K562 (cell line): ENCODE measurements around the gene NMNAT2. TPM values are rescaled to one million over a fixed set of nuclear protein-coding genes. Genes with fewer than 3 reads are reported as not detected.

Experiments used
- ATAC-seq: fragments of 200-7000 bp; cut with Tn5 transposase; 3 replicates; pipeline ENCODE4 v1.9.1; 2020; ENCODE audit warnings: moderate library complexity
- BruUV-seq: library from RNA; stranded (reverse); fragments of 400-500 nt; replicated peaks from 2 replicates; lab custom pipeline; 2021; lab: Mats Ljungman, UMichigan
- CTCF ChIA-PET: fragments of 300-600 bp; formaldehyde crosslinking; extraction: SDS; loops from one replicate; lab custom pipeline; 2021; ENCODE audit warnings: low intra/inter-chr PET ratio; lab: Yijun Ruan, JAX
- POLR2A ChIA-PET: fragments of 300-600, 350-650 bp; sonication (Branson Sonifier 250); formaldehyde crosslinking; extraction: SDS; loops from one replicate; lab custom pipeline; 2021; ENCODE audit warnings: antibody characterized with exemption, inconsistent platforms; lab: Yijun Ruan, JAX
- DNase-seq, 4 experiments: peaks; one replicate each; pipeline versions ENCODE4 v3.0.0 to v3.0.0-alpha.2; 2011 to 2018; ENCODE audit warnings: low spot score in 3 of 4, mixed read lengths in 3 of 4; ENCODE audit errors: extremely low read depth in 1 of 4
- FAIRE-seq: peaks from 2 replicates; lab custom pipeline; 2011; peaks lifted over from hg19 to GRCh38; lab: Jason Lieb, UNC
- H2AFZ ChIP-seq: 2 replicates; pipeline ENCODE4 v1.6.0; 2011; ENCODE audit warnings: low read depth, low read length, control low read depth, inconsistent platforms
- H3K27ac ChIP-seq: fragments of 200-600 bp; 3 replicates; pipeline ENCODE4 v1.8.0; 2011; ENCODE audit warnings: low read depth, mild to moderate bottlenecking, control low read depth, inconsistent platforms, low read length, moderate library complexity, mixed read lengths; ENCODE audit errors: extremely low read depth
- H3K27me3 ChIP-seq, 2 experiments: fragments of 300-600 bp in 1 of 2; 2 replicates in 1 of 2; 3 replicates in 1 of 2; pipeline versions ENCODE4 v1.6.0 to v1.8.0; 2011; ENCODE audit warnings: inconsistent platforms in 2 of 2, low read length in 2 of 2, mild to moderate bottlenecking in 1 of 2, mixed read lengths in 1 of 2, moderate library complexity in 1 of 2; ENCODE audit not compliant: control insufficient read depth in 2 of 2, insufficient read depth in 2 of 2
- H3K36me3 ChIP-seq: fragments of 300-600 bp; 3 replicates; pipeline ENCODE4 v1.8.0; 2011; ENCODE audit warnings: mild to moderate bottlenecking, low read length, inconsistent platforms; ENCODE audit not compliant: control insufficient read depth, insufficient read depth
- H3K4me1 ChIP-seq, 2 experiments: fragments of 200-600 bp in 1 of 2; replicated peaks in 1 of 2; 2 replicates in 1 of 2; 3 replicates in 1 of 2; pipeline versions ENCODE4 v1.5.1 to v1.8.0; 2011; ENCODE audit warnings: inconsistent platforms in 2 of 2, low read length in 2 of 2, mild to moderate bottlenecking in 1 of 2, mixed read lengths in 1 of 2, moderate library complexity in 1 of 2; ENCODE audit not compliant: control insufficient read depth in 2 of 2, insufficient read depth in 2 of 2
- H3K4me2 ChIP-seq: 2 replicates; pipeline ENCODE4 v1.6.1; 2011; ENCODE audit warnings: low read length, control low read depth, inconsistent platforms, mixed read lengths; ENCODE audit not compliant: insufficient read depth
- H3K4me3 ChIP-seq: fragments of 200-600 bp; sonication (generic), shearing (Covaris generic); 2 replicates; pipeline ENCODE4 v1.5.1; 2016; ENCODE audit warnings: control low read depth, inconsistent platforms
- H3K79me2 ChIP-seq: fragments of 200-600 bp; 3 replicates; pipeline ENCODE4 v1.8.0; 2011; ENCODE audit warnings: low read length, inconsistent platforms; ENCODE audit not compliant: control insufficient read depth, insufficient read depth
- H3K9ac ChIP-seq, 2 experiments: 2 replicates each; pipeline versions ENCODE4 v1.6.0 to v1.6.1; 2011; ENCODE audit warnings: low read depth in 2 of 2, low read length in 2 of 2, control low read depth in 1 of 2, inconsistent platforms in 1 of 2, mild to moderate bottlenecking in 1 of 2, mixed read lengths in 1 of 2; ENCODE audit not compliant: insufficient read depth in 1 of 2
- H3K9me1 ChIP-seq: one replicate; pipeline ENCODE4 v1.6.0; 2011; ENCODE audit warnings: inconsistent platforms, mild to moderate bottlenecking, low read length, moderate library complexity; ENCODE audit not compliant: control insufficient read depth, insufficient read depth
- H3K9me3 ChIP-seq: replicated peaks from 2 replicates; pipeline ENCODE4 v1.5.1; 2011; ENCODE audit warnings: low read depth, low read length, inconsistent platforms; ENCODE audit not compliant: control insufficient read depth, insufficient read depth
- H4K20me1 ChIP-seq: replicated peaks from 2 replicates; pipeline ENCODE4 v1.6.1; 2011; ENCODE audit warnings: low read length, inconsistent platforms, mixed read lengths; ENCODE audit not compliant: control insufficient read depth, insufficient read depth
- BRD9 ChIP-seq: fragments of 450-650 bp; IDR thresholded peaks from 2 replicates; pipeline ENCODE4 v1.6.1; 2018; ENCODE audit warnings: low read depth; ENCODE audit not compliant: partially characterized antibody
- CHD2 ChIP-seq: IDR thresholded peaks from 2 replicates; pipeline ENCODE4 v1.6.1; 2011; ENCODE audit warnings: low read depth, low read length
- CTCFL ChIP-seq: IDR thresholded peaks from 2 replicates; pipeline ENCODE4 v1.6.1; 2011; ENCODE audit warnings: borderline replicate concordance, low read depth, mild to moderate bottlenecking, moderate library complexity, low read length; ENCODE audit not compliant: insufficient read depth, poor library complexity, severe bottlenecking
- ETV6 ChIP-seq, 3 experiments: fragments of 150-350 bp in 1 of 3; sonication (generic) in 1 of 3; formaldehyde crosslinking in 1 of 3; IDR thresholded peaks; 2 replicates each; pipeline versions ENCODE4 v1.6.1 to v1.8.0; 2014 to 2022; ENCODE audit warnings: borderline replicate concordance in 2 of 3, low read depth in 2 of 3, antibody characterized with exemption in 1 of 3, low read length in 1 of 3, mild to moderate bottlenecking in 1 of 3, missing genetic modification reagents in 1 of 3
- FOXA3 ChIP-seq, 2 experiments: fragments of 450-650 bp in 1 of 2; sonication (generic) in 1 of 2; formaldehyde crosslinking; IDR thresholded peaks in 1 of 2; conservative IDR thresholded peaks in 1 of 2; 2 replicates each; pipeline versions ENCODE4 v1.4.0 to v1.8.0; 2020 to 2022; ENCODE audit warnings: mild to moderate bottlenecking in 2 of 2, missing genetic modification reagents in 1 of 2
- GTF3C2 ChIP-seq: IDR thresholded peaks from 3 replicates; pipeline ENCODE4 v1.6.1; 2011; ENCODE audit warnings: borderline replicate concordance, mild to moderate bottlenecking, moderate library complexity; ENCODE audit not compliant: insufficient read length; ENCODE audit errors: extremely low read depth
- IFI16 ChIP-seq: fragments of 250-450 bp; sonication (Bioruptor Pico); IDR thresholded peaks from 2 replicates; pipeline ENCODE4 v2.1.2; 2022; ENCODE audit warnings: mild to moderate bottlenecking, inconsistent platforms
- MCM5 ChIP-seq: fragments of 450-650 bp; IDR thresholded peaks from 2 replicates; pipeline ENCODE4 v1.6.1; 2016; ENCODE audit warnings: low read depth
- MXI1 ChIP-seq: IDR thresholded peaks from 2 replicates; pipeline ENCODE4 v1.6.1; 2011; ENCODE audit warnings: low read depth, mild to moderate bottlenecking, improper control_type of control experiment, low read length
- RFX1 ChIP-seq: fragments of 450-650 bp; IDR thresholded peaks from 2 replicates; pipeline ENCODE4 v1.6.1; 2016; ENCODE audit warnings: mild to moderate bottlenecking, moderate library complexity
- RFX5 ChIP-seq: IDR thresholded peaks from 2 replicates; pipeline ENCODE4 v1.6.1; 2011; ENCODE audit warnings: low read depth, mild to moderate bottlenecking, improper control_type of control experiment, low read length
- WGBS: fragments of 100-300 bp; shearing (Covaris generic); methylation state at CpG from one replicate; pipeline ENCODE4 v1.1.6; 2016; ENCODE audit warnings: low coverage, mixed read lengths; ENCODE audit not compliant: insufficient coverage; ENCODE audit errors: missing lambda C conversion rate; 5-methylcytosine and 5-hydroxymethylcytosine counted together
- in situ Hi-C: fragments of 300-500 bp; cut with MboI; formaldehyde crosslinking; loops from 4 replicates; pipeline ENCODE4 v1.15.0; 2018; ENCODE audit warnings: inconsistent platforms, mixed read lengths
- intact Hi-C: fragments of 100-400 bp; cut with micrococcal nuclease; formaldehyde crosslinking; loops from 2 replicates; pipeline ENCODE4 v1.14.2; 2022
- polyA plus RNA-seq, 8 experiments: library from polyadenylated mRNA; depleted of rRNA in 4 of 8; stranded (reverse) in 5 of 8; unstranded in 3 of 8; fragments of >200 nt; fragmentation: Nextera tagmentation in 2 of 8; fragmentation: Illumina TruSeq in 1 of 8; extraction: Ambion mirVana in 2 of 8; extraction: Trizol in 1 of 8; gene quantifications; 2 replicates each; pipeline versions ENCODE4 v1.2.1 to v1.2.3, GENCODE V29; 2011 to 2014; ENCODE audit warnings: inconsistent platforms in 1 of 8, missing spikeins in 1 of 8
- total RNA-seq, 7 experiments: library from RNA; depleted of rRNA in 6 of 7; stranded (reverse); fragments of >200 nt in 6 of 7; fragmentation: Illumina TruSeq in 2 of 7; extraction: Trizol in 2 of 7; gene quantifications; 2 replicates each; pipeline versions ENCODE4 v1.2.1 to v1.2.3, GENCODE V29; 2011 to 2021; ENCODE audit warnings: low replicate concordance in 1 of 7
- TF ChIP-seq, protein P1 (sequence below): fragments of 450-650 bp; formaldehyde crosslinking; IDR thresholded peaks from 2 replicates; pipeline ENCODE4 v1.4.0; 2022; ENCODE audit warnings: missing genetic modification characterization
- TF ChIP-seq, protein P2 (sequence below): fragments of 450-650 bp; IDR thresholded peaks from 2 replicates; pipeline ENCODE4 v1.6.1; 2016

NMNAT2 gene
- total and polyA plus RNA-seq, 9 of the 15 experiments (the other 6 are each of a cell fraction or from before 2014, with no cell fraction given), result not detected

- DNase-seq, result no peak
- Histone ChIP-seq H3K36me3 (no peaks in the 10 kb centered on the region), H3K9ac (no peak overlapping the region), H3K9me3 (no peaks in the 10 kb centered on the region), H3K4me1 (no peaks in the 10 kb centered on the region), H3K4me2 (no peak overlapping the region), H3K27me3 (peaks cover 12 to 67% of the 10 kb centered on the region in 2 experiments), H3K79me2 (no peaks in the 10 kb centered on the region), H2AFZ (no peak overlapping the region), H3K9me1 (no peaks in the 10 kb centered on the region), H3K4me3 (no peak overlapping the region), H4K20me1 (no peaks in the 10 kb centered on the region), H3K27ac (no peak overlapping the region)
- POLR2A ChIA-PET, result no interaction called here
- WGBS, result 1% methylated on average over 4 of the region's 4 CpGs
- intact Hi-C loops (no loop called here), in situ Hi-C loops (no loop called here)
- no peak for FAIRE-seq
- no TSS peak for BruUV-seq
- ATAC-seq, result no peak
- CTCF ChIA-PET, result no interaction called here
- TF ChIP-seq CHD2 (no peak), RFX1 (no peak), CTCFL (no peak), RFX5 (no peak), FOXA3 (CRISPR knock-in tag; conservative IDR thresholded peaks at IDR 0.05 in 1 of 2, IDR thresholded peaks at IDR 0.05 in 1 of 2) (no peak), MCM5 (no peak), GTF3C2 (no peak), IFI16 (CRISPR knock-in tag) (no peak), BRD9 (no peak), MXI1 (no peak), ETV6 (IDR thresholded peaks at IDR 0.05; ENCODE audit: borderline replicate concordance in 1 of 2, low read depth in 2 of 2, low read length in 1 of 2) (no peak), ETV6 (CRISPR knock-in tag; IDR thresholded peaks at IDR 0.05; ENCODE audit: borderline replicate concordance) (no peak)
- TF ChIP-seq, protein P1, sequence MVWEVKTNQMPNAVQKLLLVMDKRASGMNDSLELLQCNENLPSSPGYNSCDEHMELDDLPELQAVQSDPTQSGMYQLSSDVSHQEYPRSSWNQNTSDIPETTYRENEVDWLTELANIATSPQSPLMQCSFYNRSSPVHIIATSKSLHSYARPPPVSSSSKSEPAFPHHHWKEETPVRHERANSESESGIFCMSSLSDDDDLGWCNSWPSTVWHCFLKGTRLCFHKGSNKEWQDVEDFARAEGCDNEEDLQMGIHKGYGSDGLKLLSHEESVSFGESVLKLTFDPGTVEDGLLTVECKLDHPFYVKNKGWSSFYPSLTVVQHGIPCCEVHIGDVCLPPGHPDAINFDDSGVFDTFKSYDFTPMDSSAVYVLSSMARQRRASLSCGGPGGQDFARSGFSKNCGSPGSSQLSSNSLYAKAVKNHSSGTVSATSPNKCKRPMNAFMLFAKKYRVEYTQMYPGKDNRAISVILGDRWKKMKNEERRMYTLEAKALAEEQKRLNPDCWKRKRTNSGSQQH, result no peak
- TF ChIP-seq, protein P2, sequence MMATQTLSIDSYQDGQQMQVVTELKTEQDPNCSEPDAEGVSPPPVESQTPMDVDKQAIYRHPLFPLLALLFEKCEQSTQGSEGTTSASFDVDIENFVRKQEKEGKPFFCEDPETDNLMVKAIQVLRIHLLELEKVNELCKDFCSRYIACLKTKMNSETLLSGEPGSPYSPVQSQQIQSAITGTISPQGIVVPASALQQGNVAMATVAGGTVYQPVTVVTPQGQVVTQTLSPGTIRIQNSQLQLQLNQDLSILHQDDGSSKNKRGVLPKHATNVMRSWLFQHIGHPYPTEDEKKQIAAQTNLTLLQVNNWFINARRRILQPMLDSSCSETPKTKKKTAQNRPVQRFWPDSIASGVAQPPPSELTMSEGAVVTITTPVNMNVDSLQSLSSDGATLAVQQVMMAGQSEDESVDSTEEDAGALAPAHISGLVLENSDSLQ, result no peak
These were observed 87.8 kb downstream of the NMNAT2 start for GRCh38 chr1:183330335-183330734.
